H1 (cell line): ENCODE results near the gene INSYN1. TPM values are rescaled to one million over a fixed set of nuclear protein-coding genes. Genes with fewer than 3 reads are reported as not detected.
A peak's percentile ranks its signal among the peaks of the same experiment; 100 is the strongest.

Experiments used
- CTCF ChIA-PET: fragments of 300-600 bp; sonication (Branson Sonifier 250); formaldehyde crosslinking; loops from one replicate; lab custom pipeline; 2021; ENCODE audit not compliant: partially characterized antibody; lab: Charles Lee
- POLR2A ChIA-PET: fragments of 300-600 bp; sonication (Branson Sonifier 250); formaldehyde crosslinking; loops from one replicate; lab custom pipeline; 2021; ENCODE audit warnings: inconsistent platforms; ENCODE audit not compliant: partially characterized antibody; lab: Charles Lee
- DNase-seq, 2 experiments: peaks; one replicate each; pipeline versions ENCODE4 v3.0.0 to v3.0.0-alpha.2; 2010 to 2022; ENCODE audit warnings: low spot score in 2 of 2, low read depth in 1 of 2, mixed read lengths in 1 of 2
- FAIRE-seq: peaks from 2 replicates; lab custom pipeline; 2011; peaks lifted over from hg19 to GRCh38; lab: Jason Lieb, UNC
- H2AFZ ChIP-seq: 2 replicates; pipeline ENCODE4 v1.8.1; 2012; ENCODE audit warnings: low read length, inconsistent platforms
- H2AK5ac ChIP-seq: 2 replicates; pipeline ENCODE4 v1.6.1; 2013; ENCODE audit warnings: low read depth, low read length
- H2BK120ac ChIP-seq: replicated peaks from 2 replicates; pipeline ENCODE3; 2013; ENCODE audit warnings: low read depth, low read length, inconsistent platforms
- H2BK12ac ChIP-seq: 2 replicates; pipeline ENCODE4 v1.6.1; 2013; ENCODE audit warnings: low read depth, low read length
- H2BK15ac ChIP-seq: 2 replicates; pipeline ENCODE4 v1.6.1; 2013; ENCODE audit warnings: low read length
- H2BK20ac ChIP-seq: 2 replicates; pipeline ENCODE4 v1.6.1; 2013; ENCODE audit warnings: low read length
- H2BK5ac ChIP-seq: 2 replicates; pipeline ENCODE4 v1.6.1; 2013; ENCODE audit warnings: low read depth, low read length
- H3K14ac ChIP-seq: 2 replicates; pipeline ENCODE4 v1.6.1; 2013; ENCODE audit warnings: inconsistent platforms; ENCODE audit not compliant: insufficient read length
- H3K18ac ChIP-seq: 2 replicates; pipeline ENCODE4 v1.6.1; 2013; ENCODE audit warnings: low read length; ENCODE audit errors: extremely low read depth
- H3K23ac ChIP-seq: 2 replicates; pipeline ENCODE4 v1.6.1; 2013; ENCODE audit warnings: inconsistent platforms; ENCODE audit not compliant: insufficient read length
- H3K23me2 ChIP-seq: 2 replicates; pipeline ENCODE4 v1.6.1; 2013; ENCODE audit warnings: low read depth, low read length
- H3K27ac ChIP-seq: 2 replicates; pipeline ENCODE4 v1.6.1; 2011; ENCODE audit warnings: low read depth, low read length, inconsistent platforms
- H3K27me3 ChIP-seq, 4 experiments: replicated peaks in 1 of 4; 1 replicate in 1 of 4; 2 replicates in 3 of 4; pipeline versions ENCODE4 v1.6.1 to v1.8.1; 2011 to 2013; ENCODE audit warnings: low read length in 3 of 4, mild to moderate bottlenecking in 3 of 4, inconsistent platforms in 2 of 4, mixed read lengths in 2 of 4, moderate library complexity in 1 of 4; ENCODE audit not compliant: control insufficient read depth in 3 of 4, insufficient read depth in 3 of 4; ENCODE audit errors: extremely low read depth in 1 of 4
- H3K36me3 ChIP-seq, 4 experiments: 2 replicates each; pipeline versions ENCODE4 v1.6.1 to v1.8.1; 2011 to 2013; ENCODE audit warnings: mild to moderate bottlenecking in 4 of 4, low read length in 3 of 4, moderate library complexity in 2 of 4, control low read depth in 1 of 4, inconsistent platforms in 1 of 4; ENCODE audit not compliant: insufficient read depth in 4 of 4, control insufficient read depth in 2 of 4
- H3K4ac ChIP-seq: replicated peaks from 2 replicates; pipeline ENCODE3; 2013; ENCODE audit warnings: low read length, low read depth, mixed read lengths, inconsistent platforms; ENCODE audit not compliant: insufficient read length
- H3K4me1 ChIP-seq, 4 experiments: replicated peaks in 1 of 4; 1 replicate in 1 of 4; 2 replicates in 3 of 4; pipeline versions ENCODE4 v1.6.1 to v1.8.1; 2011 to 2013; ENCODE audit warnings: low read length in 3 of 4, inconsistent platforms in 2 of 4, mixed read lengths in 1 of 4; ENCODE audit not compliant: insufficient read depth in 4 of 4, control insufficient read depth in 3 of 4
- H3K4me2 ChIP-seq, 2 experiments: 2 replicates each; pipeline versions ENCODE4 v1.6.1 to v1.8.1; 2011 to 2013; ENCODE audit warnings: low read depth in 2 of 2, low read length in 2 of 2, control low read depth in 1 of 2, inconsistent platforms in 1 of 2, mild to moderate bottlenecking in 1 of 2; ENCODE audit not compliant: insufficient read depth in 1 of 2
- H3K4me3 ChIP-seq, 4 experiments: fragments of 200-600, 300-600 bp in 1 of 4; sonication (generic), shearing (Covaris generic), sonication (Bioruptor Twin) in 1 of 4; 2 replicates each; pipeline versions ENCODE4 v1.5.1 to v1.8.1; 2011 to 2016; ENCODE audit warnings: low read length in 4 of 4, low read depth in 3 of 4, control low read depth in 2 of 4, inconsistent platforms in 2 of 4, mild to moderate bottlenecking in 2 of 4, mixed read lengths in 1 of 4, moderate library complexity in 1 of 4; ENCODE audit not compliant: insufficient read depth in 2 of 4; ENCODE audit errors: extremely low read depth in 1 of 4
- H3K56ac ChIP-seq: replicated peaks from 2 replicates; pipeline ENCODE3; 2013; ENCODE audit warnings: low read depth, mild to moderate bottlenecking, mixed read lengths, low read length, inconsistent platforms; ENCODE audit not compliant: insufficient read length
- H3K79me1 ChIP-seq: 2 replicates; pipeline ENCODE4 v1.6.1; 2013; ENCODE audit warnings: low read depth, low read length, control low read depth
- H3K79me2 ChIP-seq, 2 experiments: 2 replicates each; pipeline versions ENCODE4 v1.6.1 to v1.8.1; 2012 to 2013; ENCODE audit warnings: low read length in 2 of 2, mild to moderate bottlenecking in 2 of 2, inconsistent platforms in 1 of 2; ENCODE audit not compliant: insufficient read depth in 2 of 2, control insufficient read depth in 1 of 2
- H3K9ac ChIP-seq, 4 experiments: replicated peaks in 1 of 4; 1 replicate in 1 of 4; 2 replicates in 3 of 4; pipeline versions ENCODE4 v1.6.1 to v1.8.1; 2011 to 2013; ENCODE audit warnings: low read depth in 3 of 4, low read length in 3 of 4, control low read depth in 2 of 4, mild to moderate bottlenecking in 2 of 4, moderate library complexity in 2 of 4, inconsistent platforms in 1 of 4; ENCODE audit errors: extremely low read depth in 1 of 4
- H3K9me3 ChIP-seq, 2 experiments: 2 replicates each; pipeline versions ENCODE4 v1.6.1 to v1.8.1; 2012 to 2013; ENCODE audit warnings: mild to moderate bottlenecking in 2 of 2, moderate library complexity in 2 of 2, control low read depth in 1 of 2, inconsistent platforms in 1 of 2, low read depth in 1 of 2, low read length in 1 of 2, mixed read lengths in 1 of 2; ENCODE audit not compliant: insufficient read depth in 2 of 2
- H4K20me1 ChIP-seq, 2 experiments: replicated peaks in 1 of 2; 2 replicates each; pipeline versions ENCODE3 to v1.8.1; 2011 to 2013; ENCODE audit warnings: inconsistent platforms in 2 of 2, low read length in 2 of 2, mild to moderate bottlenecking in 1 of 2; ENCODE audit not compliant: insufficient read depth in 2 of 2, control insufficient read depth in 1 of 2
- H4K5ac ChIP-seq: 2 replicates; pipeline ENCODE4 v1.6.1; 2013; ENCODE audit warnings: low read length, low read depth, mixed read lengths, inconsistent platforms; ENCODE audit not compliant: insufficient read length
- H4K8ac ChIP-seq: 2 replicates; pipeline ENCODE4 v1.8.0; 2013; ENCODE audit warnings: mild to moderate bottlenecking, moderate library complexity, low read length, inconsistent platforms; ENCODE audit not compliant: insufficient read depth; ENCODE audit errors: extremely low read depth
- H4K91ac ChIP-seq: replicated peaks from 2 replicates; pipeline ENCODE3; 2013; ENCODE audit warnings: low read length, mixed read lengths, inconsistent platforms; ENCODE audit not compliant: insufficient read length
- HDAC2 ChIP-seq, 2 experiments: fragments of 300-600 bp in 1 of 2; sonication (generic) in 1 of 2; IDR thresholded peaks; 2 replicates each; pipeline ENCODE4 v1.6.1; 2011 to 2012; ENCODE audit warnings: low read depth in 2 of 2, low read length in 2 of 2, mild to moderate bottlenecking in 2 of 2, moderate library complexity in 2 of 2, borderline replicate concordance in 1 of 2, inconsistent platforms in 1 of 2
- KDM4A ChIP-seq: IDR thresholded peaks from one replicate; pipeline ENCODE4 v1.7.1; 2012; ENCODE audit warnings: low read depth, mild to moderate bottlenecking, moderate library complexity, low read length, inconsistent platforms; ENCODE audit not compliant: severe bottlenecking
- WGBS, 2 experiments: shearing (Covaris generic) in 1 of 2; methylation state at CpG; one replicate each; pipeline versions ENCODE4 v1.1.6 to v1.1.7; 2013 to 2015; ENCODE audit warnings: low lambda C conversion rate in 2 of 2, mixed read lengths in 2 of 2, inconsistent platforms in 1 of 2, low coverage in 1 of 2, missing lambda C conversion rate in 1 of 2; ENCODE audit not compliant: insufficient replicate concordance in 2 of 2, insufficient coverage in 1 of 2, insufficient read length in 1 of 2; ENCODE audit errors: extremely low coverage in 1 of 2, missing lambda C conversion rate in 1 of 2; 5-methylcytosine and 5-hydroxymethylcytosine counted together
- polyA plus RNA-seq, 7 experiments: library from polyadenylated mRNA; depleted of rRNA in 3 of 7; stranded (reverse) in 5 of 7; unstranded in 2 of 7; fragments of >200 nt in 5 of 7; fragments of 200-250 nt in 2 of 7; gene quantifications; 1 replicate in 5 of 7; 2 replicates in 1 of 7; 4 replicates in 1 of 7; pipeline versions ENCODE4 v1.2.1 to v1.2.3, GENCODE V29; 2011 to 2013; ENCODE audit warnings: missing spikeins in 2 of 7, mixed read lengths in 2 of 7
- total RNA-seq: library from RNA; stranded (reverse); fragmentation: NEBNext Ultra II Directional; extraction: Animal tissue kit (Norgen Biotek cat#: 25700); gene quantifications from 2 replicates; pipeline ENCODE4 v1.2.1, GENCODE V29; 2021

Gene INSYN1
- total and polyA plus RNA-seq, 2 of the 8 experiments (the other 6 are each of a cell fraction or from before 2014, with no cell fraction given) = 7.2 to 10.2 TPM

DNA sequence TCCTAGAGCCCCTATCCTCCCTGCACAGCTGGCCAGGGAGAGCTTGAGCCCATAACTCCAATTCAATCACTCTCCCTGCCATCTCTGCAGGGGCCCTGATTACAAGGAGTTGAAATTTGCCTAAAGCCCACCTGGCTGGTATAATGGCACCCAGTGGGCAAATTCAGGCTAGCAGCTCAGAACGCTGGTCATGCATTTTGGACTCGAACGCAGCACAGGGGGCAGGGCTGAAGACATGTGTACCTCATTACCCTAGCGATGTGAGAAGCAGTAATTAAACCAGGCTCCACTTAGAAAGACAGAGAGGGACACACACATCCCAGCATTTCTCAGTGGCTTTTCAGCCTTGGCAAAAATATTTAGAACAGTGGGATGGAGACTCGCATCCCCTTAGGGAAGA is 3.2 kb downstream of the INSYN1 start:
- Histone ChIP-seq H3K27ac (no peak overlapping the region), H4K8ac (no peak overlapping the region), H3K23me2 (peaks cover 16% of the 10 kb centered on the region; the same call in 1 of the 2 replicates), H3K56ac (no peak overlapping the region), H2BK15ac (no peak overlapping the region), H2BK120ac (no peak overlapping the region), H3K23ac (no peak overlapping the region), H2AFZ (no peak overlapping the region), H4K5ac (no peak overlapping the region), H3K14ac (no peak overlapping the region), H3K4me3 (no peak overlapping the region), H3K9ac (no peak overlapping the region), H2BK12ac (0 out of 2 replicates have a peak overlapping the region, but pooled peaks have one; percentile 50), H4K91ac (no peak overlapping the region), H2BK20ac (no peak overlapping the region), H3K27me3 (peaks cover 0 to 24% (median 13%) of the 10 kb centered on the region in 4 experiments; a peak in 5 of 7 replicates), H3K4ac (no peak overlapping the region), H3K79me1 (no peaks in the 10 kb centered on the region), H3K79me2 (no peaks in the 10 kb centered on the region), H4K20me1 (no peaks in the 10 kb centered on the region), H3K36me3 (no peaks in the 10 kb centered on the region), H3K18ac (no peak overlapping the region), H2BK5ac (no peak overlapping the region), H3K4me2 (no peak overlapping the region), H3K9me3 (no peaks in the 10 kb centered on the region), H2AK5ac (no peak overlapping the region; the same call in 1 of the 2 replicates), H3K4me1 (peaks cover 13 to 40% (median 21%) of the 10 kb centered on the region in 4 experiments)
- DNase-seq = no peak
- ChIA-PET CTCF (interaction anchor here (0.8 to 9.4 kb wide), 12 partner anchors 8 to 174 kb away, joined by 3 to 45 read pairs (median 4); no protein-coding TSS in a partner anchor), POLR2A (interaction anchor here (1.4 to 1.7 kb wide), 2 partner anchors 30 to 117 kb away, joined by 3 to 6 read pairs; partner anchors contain the start of gene NPTN)
- 91% methylated on average over 5 of the region's 5 CpGs; no CpG with 5 or more reads in 1 of the 2 experiments for WGBS, 2 experiments
- no peak for FAIRE-seq
- TF ChIP-seq KDM4A (no peak), HDAC2 (IDR thresholded peaks at IDR 0.05; ENCODE audit: borderline replicate concordance in 1 of 2, low read depth in 2 of 2, low read length in 2 of 2) (no peak)
